H9 (cell line): ENCODE data around the gene TBX15. TPM values are rescaled to one million over a fixed set of nuclear protein-coding genes. Genes with fewer than 3 reads are reported as not detected.

ENCODE experiments used
- DNase-seq: peaks from one replicate; pipeline ENCODE4 v3.0.0-alpha.2; 2017
- H2AFZ ChIP-seq: one replicate; pipeline ENCODE4 v1.6.1; 2013; ENCODE audit warnings: mild to moderate bottlenecking, low read length, control low read depth, moderate library complexity
- H2AK5ac ChIP-seq: 2 replicates; pipeline ENCODE4 v1.6.1; 2013; ENCODE audit warnings: low read length, control low read depth, mixed read lengths; ENCODE audit not compliant: insufficient read length
- H2BK120ac ChIP-seq: one replicate; pipeline ENCODE4 v1.6.1; 2013; ENCODE audit warnings: low read depth, mild to moderate bottlenecking, low read length, control low read depth, inconsistent platforms; ENCODE audit not compliant: poor library complexity, severe bottlenecking
- H2BK12ac ChIP-seq: 2 replicates; pipeline ENCODE4 v1.6.1; 2013; ENCODE audit warnings: low read length, control low read depth, mixed read lengths, low read depth; ENCODE audit not compliant: insufficient read length
- H2BK15ac ChIP-seq: 2 replicates; pipeline ENCODE4 v1.6.1; 2013; ENCODE audit warnings: low read depth, low read length, control low read depth
- H2BK20ac ChIP-seq: one replicate; pipeline ENCODE4 v1.6.1; 2013; ENCODE audit warnings: low read depth, mild to moderate bottlenecking, low read length, control low read depth, inconsistent platforms; ENCODE audit not compliant: poor library complexity, severe bottlenecking
- H2BK5ac ChIP-seq: 2 replicates; pipeline ENCODE4 v1.6.1; 2013; ENCODE audit warnings: low read length, control low read depth, mixed read lengths; ENCODE audit not compliant: insufficient read length
- H3K14ac ChIP-seq: 2 replicates; pipeline ENCODE4 v1.6.1; 2013; ENCODE audit warnings: low read length, control low read depth; ENCODE audit not compliant: insufficient read depth
- H3K18ac ChIP-seq: 2 replicates; pipeline ENCODE4 v1.6.1; 2013; ENCODE audit warnings: low read depth, mild to moderate bottlenecking, mixed read lengths, low read length, control low read depth; ENCODE audit not compliant: insufficient read length
- H3K23ac ChIP-seq: 2 replicates; pipeline ENCODE4 v1.6.1; 2013; ENCODE audit warnings: low read length, control low read depth, mixed read lengths, low read depth; ENCODE audit not compliant: insufficient read length
- H3K23me2 ChIP-seq: 2 replicates; pipeline ENCODE4 v1.6.1; 2013; ENCODE audit warnings: low read depth, mild to moderate bottlenecking, mixed read lengths, low read length, control low read depth; ENCODE audit not compliant: insufficient read length, poor library complexity, severe bottlenecking
- H3K27ac ChIP-seq: 2 replicates; pipeline ENCODE4 v1.5.1; 2013; ENCODE audit warnings: low read length, control low read depth, mixed read lengths, low read depth; ENCODE audit not compliant: insufficient read length
- H3K27me3 ChIP-seq: 2 replicates; pipeline ENCODE4 v1.6.1; 2013; ENCODE audit warnings: low read length, control low read depth, inconsistent platforms; ENCODE audit not compliant: insufficient read depth
- H3K4ac ChIP-seq: 2 replicates; pipeline ENCODE4 v1.6.1; 2013; ENCODE audit warnings: low read depth, mild to moderate bottlenecking, control low read depth, inconsistent platforms, low read length, moderate library complexity
- H3K4me1 ChIP-seq: 2 replicates; pipeline ENCODE4 v1.6.1; 2013; ENCODE audit warnings: low read length, control low read depth, inconsistent platforms; ENCODE audit not compliant: insufficient read depth
- H3K4me2 ChIP-seq: 2 replicates; pipeline ENCODE4 v1.6.1; 2013; ENCODE audit warnings: low read length, control low read depth, mixed read lengths; ENCODE audit not compliant: insufficient read length, insufficient read depth
- H3K56ac ChIP-seq: 2 replicates; pipeline ENCODE4 v1.6.1; 2013; ENCODE audit warnings: low read depth, mild to moderate bottlenecking, mixed read lengths, low read length, control low read depth; ENCODE audit not compliant: insufficient read length
- H3K79me1 ChIP-seq: 2 replicates; pipeline ENCODE4 v1.6.1; 2013; ENCODE audit warnings: low read depth, mild to moderate bottlenecking, moderate library complexity, low read length, control low read depth, inconsistent platforms; ENCODE audit not compliant: insufficient read depth, poor library complexity, severe bottlenecking
- H3K79me2 ChIP-seq: 2 replicates; pipeline ENCODE4 v1.6.1; 2013; ENCODE audit warnings: low read length, control low read depth, inconsistent platforms; ENCODE audit not compliant: insufficient read depth
- H3K9ac ChIP-seq: 2 replicates; pipeline ENCODE4 v1.6.1; 2013; ENCODE audit warnings: low read length, control low read depth, mixed read lengths; ENCODE audit not compliant: insufficient read length; ENCODE audit errors: extremely low read depth
- H3K9me3 ChIP-seq: one replicate; pipeline ENCODE4 v1.6.1; 2013; ENCODE audit warnings: low read depth, low read length, inconsistent platforms; ENCODE audit not compliant: control insufficient read depth
- H3T11ph ChIP-seq: one replicate; pipeline ENCODE4 v1.6.1; 2013; ENCODE audit warnings: mild to moderate bottlenecking, low read length, control low read depth, inconsistent platforms
- H4K20me1 ChIP-seq: one replicate; pipeline ENCODE4 v1.6.1; 2013; ENCODE audit not compliant: control insufficient read depth, insufficient read length, insufficient read depth
- H4K5ac ChIP-seq: 2 replicates; pipeline ENCODE4 v1.6.1; 2013; ENCODE audit warnings: low read depth, mild to moderate bottlenecking, mixed read lengths, low read length, control low read depth; ENCODE audit not compliant: insufficient read length
- H4K8ac ChIP-seq: replicated peaks from 2 replicates; pipeline ENCODE4 v1.6.1; 2013; ENCODE audit warnings: low read length, control low read depth, mixed read lengths, low read depth; ENCODE audit not compliant: insufficient read length
- H4K91ac ChIP-seq: 2 replicates; pipeline ENCODE4 v1.6.1; 2013; ENCODE audit warnings: low read depth, mild to moderate bottlenecking, moderate library complexity, mixed read lengths, low read length, control low read depth; ENCODE audit not compliant: insufficient read length
- H3K27ac Mint-ChIP-seq, 3 experiments: 2 replicates in 2 of 3; 3 replicates in 1 of 3; pipeline ENCODE4 v1.8.0; 2020 to 2021; ENCODE audit warnings: mixed read lengths in 3 of 3, mild to moderate bottlenecking in 1 of 3, moderate library complexity in 1 of 3
- H3K27me3 Mint-ChIP-seq: 2 replicates; pipeline ENCODE4 v1.8.0; 2021; ENCODE audit warnings: low read depth, mild to moderate bottlenecking, moderate library complexity, mixed read lengths
- H3K36me3 Mint-ChIP-seq, 3 experiments: 2 replicates in 2 of 3; 3 replicates in 1 of 3; pipeline ENCODE4 v1.8.0; 2020 to 2021; ENCODE audit warnings: low read depth in 3 of 3, mixed read lengths in 3 of 3; ENCODE audit not compliant: insufficient read depth in 1 of 3
- H3K4me1 Mint-ChIP-seq, 2 experiments: 2 replicates each; pipeline ENCODE4 v1.8.0; 2020; ENCODE audit warnings: mixed read lengths in 2 of 2
- H3K4me3 Mint-ChIP-seq, 2 experiments: 2 replicates in 1 of 2; 3 replicates in 1 of 2; pipeline ENCODE4 v1.8.0; 2020 to 2021; ENCODE audit warnings: mild to moderate bottlenecking in 2 of 2, mixed read lengths in 2 of 2, moderate library complexity in 1 of 2
- H3K9me3 Mint-ChIP-seq, 2 experiments: 2 replicates in 1 of 2; 3 replicates in 1 of 2; pipeline ENCODE4 v1.8.0; 2020; ENCODE audit warnings: mild to moderate bottlenecking in 2 of 2, mixed read lengths in 2 of 2, moderate library complexity in 1 of 2
- CTCF ChIP-seq: fragments of 200-600 bp; sonication (generic); conservative IDR thresholded peaks from 3 replicates; pipeline ENCODE4 v1.8.0; 2021; ENCODE audit warnings: antibody characterized with exemption, mild to moderate bottlenecking
- WGBS: extraction: QIAGEN DNeasy Blood & Tissue Kit; methylation state at CpG from one replicate; pipeline ENCODE4 v1.1.7; 2013; ENCODE audit warnings: missing lambda C conversion rate, low lambda C conversion rate, mixed read lengths; ENCODE audit not compliant: insufficient read length; ENCODE audit errors: extremely low coverage; 5-methylcytosine and 5-hydroxymethylcytosine counted together
- total RNA-seq: library from RNA; stranded (reverse); gene quantifications from 2 replicates; pipeline ENCODE4 v1.2.1, GENCODE V29; 2021

Gene TBX15
- total RNA-seq, 1 experiment from 2014 or later: 0.07 TPM

DNA sequence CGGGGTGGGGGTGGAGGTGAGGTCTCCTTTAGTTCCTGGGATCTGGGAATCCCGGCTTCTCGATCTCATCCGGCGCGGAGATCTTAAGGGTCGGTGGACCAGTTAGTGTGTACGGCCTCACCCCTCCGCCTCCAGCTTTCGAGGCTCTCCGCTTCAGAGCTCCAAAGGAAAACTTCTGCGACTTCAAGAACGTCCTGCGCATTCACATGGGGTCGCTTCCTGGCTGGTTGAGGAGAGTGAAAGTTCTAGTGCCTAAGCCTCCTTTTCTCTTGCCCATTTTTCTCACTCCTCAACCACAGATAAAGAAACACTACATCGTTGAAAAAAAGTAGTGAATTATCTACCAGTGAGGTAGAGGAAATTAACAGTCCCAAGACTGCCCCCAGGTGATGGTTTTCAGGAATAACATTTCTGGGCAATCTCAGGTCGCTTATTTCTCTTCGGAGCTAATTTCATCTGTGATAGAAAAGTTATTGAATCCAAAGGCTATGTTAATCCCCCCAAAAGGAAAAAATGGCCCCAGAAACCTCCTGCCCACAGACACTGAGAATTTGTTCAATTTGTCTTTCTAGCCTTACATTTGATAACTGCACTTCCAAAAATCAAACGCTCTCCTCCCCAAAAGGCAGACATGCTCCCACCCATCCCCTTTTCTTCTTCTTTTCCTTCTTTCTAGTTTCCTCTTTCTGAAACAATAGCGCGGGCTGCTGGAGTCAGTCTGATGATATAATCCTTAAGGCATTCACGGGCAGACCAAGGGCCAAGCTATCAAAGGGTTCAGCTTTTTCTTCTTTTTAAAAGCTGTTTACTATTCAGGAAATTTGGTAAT lies 20.6 kb upstream of the TBX15 start:
- Histone ChIP-seq H3K27ac (no peak overlapping the region), H3K79me1 (no peaks in the 10 kb centered on the region), H2BK20ac (no peak overlapping the region), H2BK15ac (no peak overlapping the region), H4K5ac (no peak overlapping the region), H3K18ac (no peak overlapping the region), H4K91ac (no peak overlapping the region), H2BK12ac (no peak overlapping the region), H3K79me2 (no peaks in the 10 kb centered on the region), H3K14ac (no peak overlapping the region), H3K27me3 (peaks cover 47% of the 10 kb centered on the region), H4K20me1 (no peaks in the 10 kb centered on the region), H2BK120ac (no peak overlapping the region), H2AFZ (no peak overlapping the region), H3K4me2 (peak overlapping the region; percentile 77), H3K9ac (no peak overlapping the region), H3T11ph (no peak overlapping the region), H3K56ac (no peak overlapping the region), H3K23me2 (no peaks in the 10 kb centered on the region), H3K23ac (no peak overlapping the region), H3K4me1 (no peaks in the 10 kb centered on the region), H4K8ac (no peak overlapping the region), H3K4ac (no peak overlapping the region), H2AK5ac (no peak overlapping the region), H2BK5ac (no peak overlapping the region), H3K9me3 (no peaks in the 10 kb centered on the region)
- WGBS: no CpG with 5 or more reads among the region's 22 CpGs
- TF ChIP-seq CTCF: peak; percentile 80
- peak; percentile 60 for DNase-seq
- Mint-ChIP-seq H3K36me3 (no peaks in the 10 kb centered on the region), H3K27ac (no peak overlapping the region), H3K9me3 (no peaks in the 10 kb centered on the region; a peak in 1 of 5 replicates), H3K4me1 (peaks cover 14 to 21% of the 10 kb centered on the region in 2 experiments), H3K4me3 (peak overlapping the region; percentile 51 to 74), H3K27me3 (peaks cover 92% of the 10 kb centered on the region)
